HEK293 (cell line): ENCODE results near the gene KANTR.

ENCODE experiments used
- CTCF ChIA-PET: fragments of 350-600 bp; formaldehyde crosslinking; extraction: SDS; loops from one replicate; lab custom pipeline; 2021; ENCODE audit warnings: antibody characterized with exemption; lab: Yijun Ruan, JAX
- POLR2A ChIA-PET: fragments of 300-600 bp; formaldehyde crosslinking; extraction: SDS; loops from one replicate; lab custom pipeline; 2020; ENCODE audit warnings: antibody characterized with exemption, inconsistent platforms; lab: Yijun Ruan, JAX
- H3K27ac ChIP-seq: fragments of 200-500 bp; sonication (Bioruptor generic); 2 replicates; pipeline ENCODE4 v1.5.1; 2014; ENCODE audit warnings: low read depth, low read length, control low read depth, inconsistent platforms; ENCODE audit errors: extremely low read depth
- H3K36me3 ChIP-seq, 2 experiments: fragments of 200-500 bp in 1 of 2; sonication (Bioruptor generic) in 1 of 2; 1 replicate in 1 of 2; 2 replicates in 1 of 2; pipeline ENCODE4 v1.5.1; 2014 to 2017; ENCODE audit warnings: inconsistent platforms in 2 of 2, low read length in 2 of 2; ENCODE audit not compliant: control insufficient read depth in 2 of 2, insufficient read depth in 1 of 2
- H3K4me1 ChIP-seq: fragments of 200-500 bp; sonication (Bioruptor generic); 2 replicates; pipeline ENCODE4 v1.5.1; 2014; ENCODE audit warnings: mild to moderate bottlenecking, low read length, inconsistent platforms; ENCODE audit not compliant: control insufficient read depth, insufficient read depth
- H3K4me3 ChIP-seq: 2 replicates; pipeline ENCODE4 v1.5.1; 2011; ENCODE audit warnings: low read depth, mild to moderate bottlenecking, control low read depth, low read length, moderate library complexity
- H3K9me3 ChIP-seq: fragments of 200-500 bp; sonication (Bioruptor generic); 2 replicates; pipeline ENCODE4 v1.5.1; 2014; ENCODE audit warnings: low read depth, low read length, inconsistent platforms; ENCODE audit not compliant: control insufficient read depth, insufficient read depth
- FEZF1 ChIP-seq: fragments of 450-650 bp; formaldehyde crosslinking; IDR thresholded peaks from 2 replicates; pipeline ENCODE4 v1.5.1; 2016; ENCODE audit warnings: missing biosample characterization, missing genetic modification characterization
- KLF17 ChIP-seq: fragments of 450-650 bp; formaldehyde crosslinking; IDR thresholded peaks from 2 replicates; pipeline ENCODE4 v1.5.1; 2016; ENCODE audit warnings: missing biosample characterization, missing genetic modification characterization
- KLF8 ChIP-seq: fragments of 450-650 bp; formaldehyde crosslinking; IDR thresholded peaks from 2 replicates; pipeline ENCODE4 v1.5.1; 2016; ENCODE audit warnings: missing biosample characterization, missing genetic modification characterization
- SP2 ChIP-seq: fragments of 450-650 bp; formaldehyde crosslinking; IDR thresholded peaks from 2 replicates; pipeline ENCODE4 v1.5.1; 2016; ENCODE audit warnings: missing biosample characterization, missing genetic modification characterization
- TSHZ1 ChIP-seq: fragments of 450-650 bp; formaldehyde crosslinking; IDR thresholded peaks from 2 replicates; pipeline ENCODE4 v1.5.1; 2016; ENCODE audit warnings: missing biosample characterization, missing genetic modification characterization, borderline replicate concordance
- WT1 ChIP-seq: fragments of 450-650 bp; formaldehyde crosslinking; IDR thresholded peaks from 2 replicates; pipeline ENCODE4 v1.5.1; 2016; ENCODE audit warnings: missing biosample characterization, missing genetic modification characterization
- ZBTB17 ChIP-seq: fragments of 450-650 bp; formaldehyde crosslinking; IDR thresholded peaks from 2 replicates; pipeline ENCODE4 v1.5.1; 2016; ENCODE audit warnings: missing biosample characterization, missing genetic modification characterization
- ZFHX2 ChIP-seq: fragments of 450-650 bp; formaldehyde crosslinking; conservative IDR thresholded peaks from 2 replicates; pipeline ENCODE4 v1.5.1; 2016; ENCODE audit warnings: missing biosample characterization, missing genetic modification characterization
- ZNF169 ChIP-seq: fragments of 450-650 bp; formaldehyde crosslinking; IDR thresholded peaks from 2 replicates; pipeline ENCODE4 v1.5.1; 2016; ENCODE audit warnings: missing biosample characterization, missing genetic modification characterization
- ZNF19 ChIP-seq: fragments of 450-650 bp; formaldehyde crosslinking; IDR thresholded peaks from 2 replicates; pipeline ENCODE4; 2016; ENCODE audit warnings: missing biosample characterization, missing genetic modification characterization, low read depth
- ZNF202 ChIP-seq: fragments of 450-650 bp; formaldehyde crosslinking; IDR thresholded peaks from 2 replicates; pipeline ENCODE4 v1.5.1; 2016; ENCODE audit warnings: missing biosample characterization, missing genetic modification characterization, borderline replicate concordance
- ZNF214 ChIP-seq: fragments of 450-650 bp; formaldehyde crosslinking; IDR thresholded peaks from 2 replicates; pipeline ENCODE4 v1.5.1; 2017; ENCODE audit warnings: missing biosample characterization, mild to moderate bottlenecking, missing genetic modification characterization, borderline replicate concordance
- ZNF248 ChIP-seq: fragments of 450-650 bp; formaldehyde crosslinking; IDR thresholded peaks from 2 replicates; pipeline ENCODE4 v1.5.1; 2017; ENCODE audit warnings: missing biosample characterization, missing genetic modification characterization
- ZNF416 ChIP-seq: fragments of 450-650 bp; formaldehyde crosslinking; IDR thresholded peaks from 2 replicates; pipeline ENCODE4 v1.5.1; 2016; ENCODE audit warnings: missing biosample characterization, missing genetic modification characterization
- ZNF473 ChIP-seq: fragments of 450-650 bp; formaldehyde crosslinking; IDR thresholded peaks from 2 replicates; pipeline ENCODE4 v1.5.1; 2017; ENCODE audit warnings: missing biosample characterization, missing genetic modification characterization
- ZNF548 ChIP-seq: fragments of 450-650 bp; formaldehyde crosslinking; IDR thresholded peaks from 2 replicates; pipeline ENCODE4 v1.5.1; 2016; ENCODE audit warnings: missing biosample characterization, missing genetic modification characterization
- ZNF580 ChIP-seq: fragments of 450-650 bp; formaldehyde crosslinking; IDR thresholded peaks from 2 replicates; pipeline ENCODE4 v1.5.1; 2016; ENCODE audit warnings: missing biosample characterization, missing genetic modification characterization
- ZNF610 ChIP-seq: fragments of 450-650 bp; formaldehyde crosslinking; IDR thresholded peaks from 2 replicates; pipeline ENCODE4 v1.5.1; 2016; ENCODE audit warnings: missing biosample characterization, missing genetic modification characterization, borderline replicate concordance
- ZNF621 ChIP-seq: fragments of 450-650 bp; formaldehyde crosslinking; IDR thresholded peaks from 2 replicates; pipeline ENCODE4 v1.5.1; 2017; ENCODE audit warnings: missing biosample characterization, missing genetic modification characterization
- ZNF623 ChIP-seq: fragments of 450-650 bp; formaldehyde crosslinking; IDR thresholded peaks from 2 replicates; pipeline ENCODE4 v1.5.1; 2016; ENCODE audit warnings: missing biosample characterization, missing genetic modification characterization
- ZNF624 ChIP-seq: fragments of 450-650 bp; formaldehyde crosslinking; IDR thresholded peaks from 2 replicates; pipeline ENCODE4 v1.5.1; 2017; ENCODE audit warnings: missing biosample characterization, missing genetic modification characterization
- ZNF670 ChIP-seq: fragments of 450-650 bp; formaldehyde crosslinking; IDR thresholded peaks from 2 replicates; pipeline ENCODE4 v1.5.1; 2016; ENCODE audit warnings: missing biosample characterization, missing genetic modification characterization, low read depth
- ZSCAN30 ChIP-seq: fragments of 450-650 bp; IDR thresholded peaks from 2 replicates; pipeline ENCODE4 v1.5.1; 2018; ENCODE audit warnings: missing biosample characterization, mild to moderate bottlenecking, missing genetic modification characterization, moderate library complexity
- TF ChIP-seq, protein P1 (sequence below): IDR thresholded peaks from 2 replicates; pipeline ENCODE4 v1.6.1; 2011; ENCODE audit warnings: mild to moderate bottlenecking, low read depth, low read length, borderline replicate concordance
- TF ChIP-seq, protein P2 (sequence below): fragments of 450-650 bp; formaldehyde crosslinking; conservative IDR thresholded peaks from 2 replicates; pipeline ENCODE4 v1.5.1; 2016; ENCODE audit warnings: low read depth, missing biosample characterization, missing genetic modification characterization

Gene KANTR

DNA sequence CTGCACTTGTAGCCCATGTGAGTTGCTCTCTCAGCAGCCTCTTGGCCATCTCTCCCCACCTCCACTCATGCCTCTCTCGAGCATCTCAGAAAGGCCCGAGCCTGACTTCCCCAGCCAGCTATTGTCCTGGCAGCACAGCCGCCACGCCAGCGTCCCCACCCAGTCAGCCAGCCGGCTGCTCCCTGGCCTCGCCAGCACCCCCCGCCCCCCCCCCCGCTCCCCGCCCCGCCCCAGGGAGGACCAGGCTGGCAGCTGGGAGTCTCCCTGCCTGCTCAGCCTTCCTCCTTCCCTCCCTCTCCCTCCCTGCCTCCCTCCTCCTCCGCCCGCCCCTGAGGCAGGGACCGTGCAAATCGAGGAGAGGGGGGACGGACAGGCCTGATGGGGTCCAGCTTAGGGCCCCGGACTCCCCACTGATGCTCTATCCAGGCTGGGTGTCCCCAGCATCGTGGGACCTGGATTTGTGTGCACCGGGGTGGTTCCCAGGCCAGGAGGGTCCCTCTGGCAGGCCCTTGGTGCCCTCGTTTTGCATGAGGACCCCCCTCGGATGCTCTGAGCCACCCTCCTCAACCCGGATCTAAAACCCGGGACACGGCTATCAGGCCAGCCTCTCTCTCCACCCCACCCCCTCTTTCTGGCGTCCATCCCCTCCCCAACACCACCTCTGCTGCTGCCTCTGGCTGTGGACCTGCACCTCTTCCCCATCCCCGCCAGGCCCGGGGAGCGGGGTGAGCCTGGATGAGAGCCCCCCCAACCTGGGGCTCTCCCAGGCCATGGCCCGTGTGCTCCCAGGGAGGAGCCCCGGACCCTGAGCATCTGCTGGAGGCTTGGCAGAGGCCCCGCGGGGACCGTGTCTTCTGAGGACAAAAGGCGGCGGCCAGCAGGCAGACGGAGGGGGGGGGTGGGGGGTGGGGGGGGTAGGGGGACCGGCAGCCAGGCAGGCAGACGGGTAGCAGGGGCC is 45.5 kb upstream of the KANTR start, which contains the start of gene GPR173:
Gene GPR173, plus strand, starts transcription at position 621 of the 958 bp plus-strand sequence. CDS start 27,833 bp downstream, outside the sequence.
- Histone ChIP-seq H3K9me3 (no peaks in the 10 kb centered on the region), H3K36me3 (no peaks in the 10 kb centered on the region; a peak in 1 of 3 replicates), H3K4me1 (no peaks in the 10 kb centered on the region), H3K27ac (no peak within 1 kb of the TSS), H3K4me3 (peak within 1 kb of the TSS; percentile 49)
- CTCF ChIA-PET, result no interaction called here
- POLR2A ChIA-PET, result no interaction called here
- TF ChIP-seq ZNF19 (tag by site-specific recombination) (no peak), TSHZ1 (tag by site-specific recombination) (no peak), SP2 (tag by site-specific recombination) (peak; percentile 61), ZNF473 (tag by site-specific recombination) (no peak), WT1 (peak; percentile 60), KLF8 (tag by site-specific recombination) (0 out of 2 replicates have a peak, but pooled peaks have one; percentile 14), ZSCAN30 (tag by site-specific recombination) (no peak), ZNF580 (tag by site-specific recombination) (peak; percentile 78; the same call in 1 of the 2 replicates), ZNF624 (no peak), ZNF202 (tag by site-specific recombination) (no peak), KLF17 (tag by site-specific recombination) (peak; percentile 83), ZNF548 (tag by site-specific recombination) (no peak), ZNF621 (no peak), ZNF169 (tag by site-specific recombination) (no peak), ZNF214 (tag by site-specific recombination) (no peak), FEZF1 (tag by site-specific recombination) (no peak), ZNF670 (tag by site-specific recombination) (no peak), ZBTB17 (0 out of 2 replicates have a peak, but pooled peaks have one; percentile 27), ZNF416 (tag by site-specific recombination) (no peak), ZNF248 (tag by site-specific recombination) (no peak), ZFHX2 (0 out of 2 replicates have a peak, but pooled peaks have one; percentile 26), ZNF610 (tag by site-specific recombination) (no peak), ZNF623 (tag by site-specific recombination) (no peak)
- TF ChIP-seq, protein P1, sequence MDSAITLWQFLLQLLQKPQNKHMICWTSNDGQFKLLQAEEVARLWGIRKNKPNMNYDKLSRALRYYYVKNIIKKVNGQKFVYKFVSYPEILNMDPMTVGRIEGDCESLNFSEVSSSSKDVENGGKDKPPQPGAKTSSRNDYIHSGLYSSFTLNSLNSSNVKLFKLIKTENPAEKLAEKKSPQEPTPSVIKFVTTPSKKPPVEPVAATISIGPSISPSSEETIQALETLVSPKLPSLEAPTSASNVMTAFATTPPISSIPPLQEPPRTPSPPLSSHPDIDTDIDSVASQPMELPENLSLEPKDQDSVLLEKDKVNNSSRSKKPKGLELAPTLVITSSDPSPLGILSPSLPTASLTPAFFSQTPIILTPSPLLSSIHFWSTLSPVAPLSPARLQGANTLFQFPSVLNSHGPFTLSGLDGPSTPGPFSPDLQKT, result no peak
- TF ChIP-seq, protein P2, sequence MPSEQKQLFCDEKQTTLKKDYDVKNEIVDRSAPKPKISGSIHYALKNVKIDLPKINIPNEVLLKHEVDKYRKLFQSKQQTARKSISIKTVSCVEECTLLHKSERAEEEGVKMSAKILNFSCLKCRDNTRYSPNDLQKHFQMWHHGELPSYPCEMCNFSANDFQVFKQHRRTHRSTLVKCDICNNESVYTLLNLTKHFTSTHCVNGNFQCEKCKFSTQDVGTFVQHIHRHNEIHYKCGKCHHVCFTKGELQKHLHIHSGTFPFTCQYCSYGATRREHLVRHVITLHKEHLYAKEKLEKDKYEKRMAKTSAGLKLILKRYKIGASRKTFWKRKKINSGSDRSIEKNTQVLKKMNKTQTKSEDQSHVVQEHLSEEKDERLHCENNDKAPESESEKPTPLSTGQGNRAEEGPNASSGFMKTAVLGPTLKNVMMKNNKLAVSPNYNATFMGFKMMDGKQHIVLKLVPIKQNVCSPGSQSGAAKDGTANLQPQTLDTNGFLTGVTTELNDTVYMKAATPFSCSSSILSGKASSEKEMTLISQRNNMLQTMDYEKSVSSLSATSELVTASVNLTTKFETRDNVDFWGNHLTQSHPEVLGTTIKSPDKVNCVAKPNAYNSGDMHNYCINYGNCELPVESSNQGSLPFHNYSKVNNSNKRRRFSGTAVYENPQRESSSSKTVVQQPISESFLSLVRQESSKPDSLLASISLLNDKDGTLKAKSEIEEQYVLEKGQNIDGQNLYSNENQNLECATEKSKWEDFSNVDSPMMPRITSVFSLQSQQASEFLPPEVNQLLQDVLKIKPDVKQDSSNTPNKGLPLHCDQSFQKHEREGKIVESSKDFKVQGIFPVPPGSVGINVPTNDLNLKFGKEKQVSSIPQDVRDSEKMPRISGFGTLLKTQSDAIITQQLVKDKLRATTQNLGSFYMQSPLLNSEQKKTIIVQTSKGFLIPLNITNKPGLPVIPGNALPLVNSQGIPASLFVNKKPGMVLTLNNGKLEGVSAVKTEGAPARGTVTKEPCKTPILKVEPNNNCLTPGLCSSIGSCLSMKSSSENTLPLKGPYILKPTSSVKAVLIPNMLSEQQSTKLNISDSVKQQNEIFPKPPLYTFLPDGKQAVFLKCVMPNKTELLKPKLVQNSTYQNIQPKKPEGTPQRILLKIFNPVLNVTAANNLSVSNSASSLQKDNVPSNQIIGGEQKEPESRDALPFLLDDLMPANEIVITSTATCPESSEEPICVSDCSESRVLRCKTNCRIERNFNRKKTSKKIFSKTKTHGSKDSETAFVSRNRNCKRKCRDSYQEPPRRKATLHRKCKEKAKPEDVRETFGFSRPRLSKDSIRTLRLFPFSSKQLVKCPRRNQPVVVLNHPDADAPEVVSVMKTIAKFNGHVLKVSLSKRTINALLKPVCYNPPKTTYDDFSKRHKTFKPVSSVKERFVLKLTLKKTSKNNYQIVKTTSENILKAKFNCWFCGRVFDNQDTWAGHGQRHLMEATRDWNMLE (tag by site-specific recombination), result no peak; the same call in 1 of the 2 replicates
